ENCODE data around the gene FAM210B.

GRCh38 chr20:56360133-56360907 lies 1.5 kb downstream of the FAM210B start:
- TF ChIP-seq POLR2A (IDR thresholded peaks at IDR 0.05), result no peak
- TF ChIP-seq, protein P1, sequence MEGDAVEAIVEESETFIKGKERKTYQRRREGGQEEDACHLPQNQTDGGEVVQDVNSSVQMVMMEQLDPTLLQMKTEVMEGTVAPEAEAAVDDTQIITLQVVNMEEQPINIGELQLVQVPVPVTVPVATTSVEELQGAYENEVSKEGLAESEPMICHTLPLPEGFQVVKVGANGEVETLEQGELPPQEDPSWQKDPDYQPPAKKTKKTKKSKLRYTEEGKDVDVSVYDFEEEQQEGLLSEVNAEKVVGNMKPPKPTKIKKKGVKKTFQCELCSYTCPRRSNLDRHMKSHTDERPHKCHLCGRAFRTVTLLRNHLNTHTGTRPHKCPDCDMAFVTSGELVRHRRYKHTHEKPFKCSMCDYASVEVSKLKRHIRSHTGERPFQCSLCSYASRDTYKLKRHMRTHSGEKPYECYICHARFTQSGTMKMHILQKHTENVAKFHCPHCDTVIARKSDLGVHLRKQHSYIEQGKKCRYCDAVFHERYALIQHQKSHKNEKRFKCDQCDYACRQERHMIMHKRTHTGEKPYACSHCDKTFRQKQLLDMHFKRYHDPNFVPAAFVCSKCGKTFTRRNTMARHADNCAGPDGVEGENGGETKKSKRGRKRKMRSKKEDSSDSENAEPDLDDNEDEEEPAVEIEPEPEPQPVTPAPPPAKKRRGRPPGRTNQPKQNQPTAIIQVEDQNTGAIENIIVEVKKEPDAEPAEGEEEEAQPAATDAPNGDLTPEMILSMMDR (IDR thresholded peaks at IDR 0.05), result no peak

Measured in heart left ventricle (tissue), 13 donors.